RWPE2 (cell line): Measurements from ENCODE around the gene NBEAL2.

Experiments
- ATAC-seq: fragments of 200-7000 bp; cut with Tn5 transposase; 3 replicates; pipeline ENCODE4 v1.9.1; 2021; ENCODE audit warnings: low read depth
- DNase-seq: peaks from one replicate; pipeline ENCODE4 v3.0.0-alpha.2; 2020; ENCODE audit warnings: low spot score
- H3K27ac ChIP-seq: fragments of 450-650 bp; 2 replicates; pipeline ENCODE4 v1.5.1; 2017; ENCODE audit warnings: mild to moderate bottlenecking; ENCODE audit not compliant: poor library complexity, severe bottlenecking
- H3K27me3 ChIP-seq: fragments of 250-450 bp; sonication (Bioruptor Pico); 2 replicates; pipeline ENCODE4 v1.5.1; 2021; ENCODE audit warnings: mild to moderate bottlenecking, moderate library complexity; ENCODE audit not compliant: insufficient read depth, poor library complexity, severe bottlenecking
- H3K36me3 ChIP-seq: fragments of 250-450 bp; sonication (Bioruptor Pico); 2 replicates; pipeline ENCODE4 v1.5.1; 2020; ENCODE audit warnings: low read depth, mild to moderate bottlenecking, moderate library complexity
- H3K4me1 ChIP-seq: fragments of 250-450 bp; sonication (Bioruptor Pico); 2 replicates; pipeline ENCODE4 v1.5.1; 2021; ENCODE audit warnings: mild to moderate bottlenecking, moderate library complexity; ENCODE audit not compliant: insufficient read depth, poor library complexity, severe bottlenecking
- H3K4me3 ChIP-seq: fragments of 250-450 bp; sonication (Bioruptor Pico); 2 replicates; pipeline ENCODE4 v1.5.1; 2021; ENCODE audit warnings: mild to moderate bottlenecking, moderate library complexity; ENCODE audit not compliant: severe bottlenecking
- H3K9me3 ChIP-seq: fragments of 250-450 bp; sonication (Bioruptor Pico); 2 replicates; pipeline ENCODE4 v1.5.1; 2021; ENCODE audit warnings: mild to moderate bottlenecking, moderate library complexity; ENCODE audit not compliant: severe bottlenecking
- CTCF ChIP-seq: fragments of 450-650 bp; IDR thresholded peaks from one replicate; pipeline ENCODE4 v1.5.1; 2017; ENCODE audit warnings: mild to moderate bottlenecking, moderate library complexity; ENCODE audit not compliant: poor library complexity, severe bottlenecking

The NBEAL2 gene

GRCh38 chr3:47041114-47041513 lies 61.6 kb downstream of the NBEAL2 start:
- no peak for TF ChIP-seq CTCF
- no peaks in the 10 kb centered on the region for H3K27me3 ChIP-seq
- ATAC-seq (no peak), DNase-seq (no peak)
- peaks cover 80% of the 10 kb centered on the region for H3K36me3 ChIP-seq
- no peak overlapping the region for H3K27ac ChIP-seq
- no peaks in the 10 kb centered on the region for H3K4me1 ChIP-seq
- no peak overlapping the region for H3K4me3 ChIP-seq
- peaks cover 2% of the 10 kb centered on the region for H3K9me3 ChIP-seq

- Histone ChIP-seq H3K27me3 (no peaks in the 10 kb centered on the region), H3K4me1 (no peaks in the 10 kb centered on the region), H3K27ac (no peak overlapping the region), H3K36me3 (peaks cover 80% of the 10 kb centered on the region), H3K4me3 (no peak overlapping the region), H3K9me3 (peaks cover 2% of the 10 kb centered on the region)
- no peak for DNase-seq
- no peak for ATAC-seq
- no peak for TF ChIP-seq CTCF
Measured at GRCh38 chr3:47042231-47042791, 62.8 kb downstream of the NBEAL2 start.

GRCh38 chr3:47047069-47047468 lies 67.6 kb downstream of the NBEAL2 start:
- peaks cover 42% of the 10 kb centered on the region for H3K36me3 ChIP-seq
- H3K4me1 ChIP-seq, result no peaks in the 10 kb centered on the region
- no peak overlapping the region for H3K27ac ChIP-seq
- no peaks in the 10 kb centered on the region for H3K9me3 ChIP-seq
- H3K27me3 ChIP-seq, result no peaks in the 10 kb centered on the region
- TF ChIP-seq CTCF, result no peak
- DNase-seq (no peak), ATAC-seq (no peak)
- no peak overlapping the region for H3K4me3 ChIP-seq

GRCh38 chr3:47047673-47048072 lies 68.2 kb downstream of the NBEAL2 start:
- no peak overlapping the region for H3K4me3 ChIP-seq
- H3K9me3 ChIP-seq, result no peaks in the 10 kb centered on the region
- TF ChIP-seq CTCF, result no peak
- peaks cover 36% of the 10 kb centered on the region for H3K36me3 ChIP-seq
- no peaks in the 10 kb centered on the region for H3K4me1 ChIP-seq
- DNase-seq, result no peak
- no peak overlapping the region for H3K27ac ChIP-seq
- no peak for ATAC-seq
- H3K27me3 ChIP-seq, result no peaks in the 10 kb centered on the region

GRCh38 chr3:47054412-47054811 lies 74.9 kb downstream of the NBEAL2 start:
- ATAC-seq (no peak), DNase-seq (no peak)
- Histone ChIP-seq H3K4me1 (peaks cover 4% of the 10 kb centered on the region), H3K4me3 (no peak overlapping the region), H3K27ac (no peak overlapping the region), H3K27me3 (no peaks in the 10 kb centered on the region), H3K9me3 (no peaks in the 10 kb centered on the region), H3K36me3 (peaks cover 45% of the 10 kb centered on the region)
- TF ChIP-seq CTCF, result no peak
